CD14-positive monocyte (primary cell): ENCODE measurements around the gene EEF1AKMT1. TPM values are rescaled to one million over a fixed set of nuclear protein-coding genes. Genes with fewer than 3 reads are reported as not detected.
A peak's percentile ranks its signal among the peaks of the same experiment; 100 is the strongest.

ENCODE experiments used
- DNase-seq, 3 donors: peaks; one replicate each; pipeline ENCODE4 v3.0.0-alpha.2; 2011 to 2022
- H2AFZ ChIP-seq: 2 replicates; pipeline ENCODE4 v1.6.0; 2012; ENCODE audit warnings: mild to moderate bottlenecking, low read depth, low read length, inconsistent platforms; ENCODE audit not compliant: insufficient read depth, poor library complexity, severe bottlenecking
- H3K27ac ChIP-seq, 2 donors: 1 replicate in 1 of 2; 2 replicates in 1 of 2; pipeline ENCODE4 v1.5.1; 2012 to 2013; ENCODE audit warnings: low read length in 2 of 2, control low read depth in 1 of 2, inconsistent platforms in 1 of 2, low read depth in 1 of 2, mild to moderate bottlenecking in 1 of 2
- H3K27me3 ChIP-seq, 2 donors: one replicate each; pipeline versions ENCODE4 v1.6.0 to v1.6.1; 2011 to 2013; ENCODE audit warnings: low read length in 2 of 2; ENCODE audit not compliant: control insufficient read depth in 2 of 2, insufficient read depth in 2 of 2
- H3K36me3 ChIP-seq, 2 donors: replicated peaks in 1 of 2; 1 replicate in 1 of 2; 2 replicates in 1 of 2; pipeline versions ENCODE4 v1.5.1 to v1.6.1; 2012 to 2013; ENCODE audit warnings: low read length in 2 of 2, control low read depth in 1 of 2, inconsistent platforms in 1 of 2, mild to moderate bottlenecking in 1 of 2; ENCODE audit not compliant: insufficient read depth in 2 of 2, control insufficient read depth in 1 of 2
- H3K4me1 ChIP-seq, 2 donors: 1 replicate in 1 of 2; 2 replicates in 1 of 2; pipeline versions ENCODE4 v1.5.1 to v1.6.1; 2012 to 2013; ENCODE audit warnings: low read length in 2 of 2, control low read depth in 1 of 2, inconsistent platforms in 1 of 2, mild to moderate bottlenecking in 1 of 2, moderate library complexity in 1 of 2; ENCODE audit not compliant: insufficient read depth in 2 of 2, control insufficient read depth in 1 of 2
- H3K4me2 ChIP-seq: replicated peaks from 2 replicates; pipeline ENCODE3; 2012; ENCODE audit warnings: low read length, moderate library complexity, mild to moderate bottlenecking; ENCODE audit not compliant: poor library complexity, severe bottlenecking; ENCODE audit errors: extremely low read depth
- H3K4me3 ChIP-seq, 3 experiments: fragments of 200-600 bp in 1 of 3; sonication (generic) in 1 of 3; replicated peaks in 1 of 3; 1 replicate in 2 of 3; 2 replicates in 1 of 3; pipeline ENCODE4 v1.5.1; 2011 to 2013; ENCODE audit warnings: low read length in 3 of 3, mild to moderate bottlenecking in 3 of 3, control low read depth in 2 of 3, low read depth in 2 of 3, inconsistent platforms in 1 of 3, moderate library complexity in 1 of 3
- H3K79me2 ChIP-seq: 2 replicates; pipeline ENCODE4 v1.6.0; 2012; ENCODE audit warnings: mild to moderate bottlenecking, control low read depth, inconsistent platforms, low read length, moderate library complexity; ENCODE audit not compliant: insufficient read depth
- H3K9ac ChIP-seq: 2 replicates; pipeline ENCODE4 v1.6.0; 2017; ENCODE audit warnings: low read length, mild to moderate bottlenecking; ENCODE audit not compliant: insufficient read depth, poor library complexity, severe bottlenecking
- H3K9me3 ChIP-seq, 2 donors: replicated peaks in 1 of 2; 1 replicate in 1 of 2; 2 replicates in 1 of 2; pipeline versions ENCODE4 v1.5.1 to v1.6.1; 2012 to 2013; ENCODE audit warnings: low read length in 2 of 2, control low read depth in 1 of 2; ENCODE audit not compliant: control insufficient read depth in 1 of 2, insufficient read depth in 1 of 2
- H4K20me1 ChIP-seq: 2 replicates; pipeline ENCODE4 v1.6.0; 2012; ENCODE audit warnings: mild to moderate bottlenecking, low read length, control low read depth, moderate library complexity; ENCODE audit not compliant: insufficient read depth
- H3K27ac Mint-ChIP-seq, 7 donors: one replicate each; pipeline ENCODE4 v1.8.0; 2020; ENCODE audit warnings: mild to moderate bottlenecking in 7 of 7, mixed read lengths in 7 of 7, moderate library complexity in 6 of 7, inconsistent platforms in 2 of 7
- H3K27me3 Mint-ChIP-seq, 3 donors: one replicate each; pipeline ENCODE4 v1.8.0; 2021 to 2022; ENCODE audit warnings: low read depth in 3 of 3, mild to moderate bottlenecking in 3 of 3, mixed read lengths in 3 of 3, moderate library complexity in 3 of 3, inconsistent platforms in 1 of 3
- H3K36me3 Mint-ChIP-seq, 2 donors: one replicate each; pipeline ENCODE4 v1.8.0; 2020; ENCODE audit warnings: mixed read lengths in 2 of 2, inconsistent platforms in 1 of 2, mild to moderate bottlenecking in 1 of 2
- H3K4me1 Mint-ChIP-seq: one replicate; pipeline ENCODE4 v1.8.0; 2020; ENCODE audit warnings: mild to moderate bottlenecking, mixed read lengths
- H3K4me3 Mint-ChIP-seq, 2 donors: one replicate each; pipeline ENCODE4 v1.8.0; 2020; ENCODE audit warnings: mild to moderate bottlenecking in 2 of 2, mixed read lengths in 2 of 2, moderate library complexity in 1 of 2
- H3K9me3 Mint-ChIP-seq, 7 donors: one replicate each; pipeline ENCODE4 v1.8.0; 2020 to 2022; ENCODE audit warnings: mixed read lengths in 7 of 7, mild to moderate bottlenecking in 6 of 7, moderate library complexity in 6 of 7, inconsistent platforms in 2 of 7
- CTCF ChIP-seq: fragments of 200-600 bp; IDR thresholded peaks from one replicate; pipeline ENCODE4 v1.8.0; 2022; ENCODE audit warnings: antibody characterized with exemption, mild to moderate bottlenecking
- WGBS: methylation state at CpG from one replicate; pipeline ENCODE4 v1.1.5; 2013; ENCODE audit warnings: missing lambda C conversion rate; ENCODE audit not compliant: insufficient coverage; 5-methylcytosine and 5-hydroxymethylcytosine counted together
- intact Hi-C, 2 donors: fragments of 100-400 bp; cut with micrococcal nuclease; formaldehyde crosslinking; loops; one replicate each; pipeline versions ENCODE4 v1.15.0 to v1.15.1; 2023
- polyA plus RNA-seq, 3 donors: library from polyadenylated mRNA; depleted of rRNA in 1 of 3; unstranded in 2 of 3; stranded (reverse) in 1 of 3; fragments of 300-500 nt in 2 of 3; fragments of >200 nt in 1 of 3; fragmentation: Illumina TruSeq in 2 of 3; gene quantifications; 1 replicate in 2 of 3; 2 replicates in 1 of 3; pipeline ENCODE4 v1.2.3, GENCODE V29; 2012 to 2021

Gene EEF1AKMT1
- polyA plus RNA-seq, 3 donors = 1.7 to 4.2 (median 4.2) TPM

DNA sequence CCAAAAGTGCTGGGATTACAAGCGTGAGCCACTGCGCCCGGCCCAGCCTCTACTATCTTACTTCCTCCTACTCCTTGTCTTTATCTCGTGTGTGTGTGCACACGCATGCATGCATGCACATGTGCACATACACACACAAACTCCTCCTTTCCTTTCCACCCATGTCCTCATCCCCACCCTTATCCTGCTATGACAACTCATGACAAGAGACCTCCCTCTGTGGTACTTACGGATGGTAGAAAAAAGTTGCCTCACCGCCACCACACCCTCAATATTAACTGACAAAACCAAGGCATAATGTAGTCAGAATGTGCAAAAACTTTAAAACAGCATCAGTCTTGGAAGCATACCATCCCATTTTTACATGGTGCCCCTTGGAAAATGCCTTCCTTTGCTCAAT is 15.9 kb upstream of the EEF1AKMT1 start:
- DNase-seq = no peak
- H3K9me3 Mint-ChIP-seq = no peaks in the 10 kb centered on the region
- peaks cover 0 to 1% (median 0%) of the 10 kb centered on the region in 3 donors for H3K27me3 Mint-ChIP-seq
- Histone ChIP-seq H3K79me2 (no peaks in the 10 kb centered on the region), H3K9me3 (no peaks in the 10 kb centered on the region), H3K27ac (no peak overlapping the region), H3K9ac (no peak overlapping the region), H3K4me2 (no peak overlapping the region), H2AFZ (no peak overlapping the region), H3K36me3 (peaks cover 31 to 66% of the 10 kb centered on the region in 2 donors), H3K4me3 (no peak overlapping the region), H3K4me1 (no peaks in the 10 kb centered on the region), H4K20me1 (no peaks in the 10 kb centered on the region), H3K27me3 (no peaks in the 10 kb centered on the region)
- peaks cover 46 to 68% of the 10 kb centered on the region in 2 donors for H3K36me3 Mint-ChIP-seq
- H3K4me3 Mint-ChIP-seq = no peak overlapping the region
- H3K27ac Mint-ChIP-seq = peak overlapping the region in 1 of 7 donors; percentile 11
- WGBS = 96% methylated on average over 5 of the region's 7 CpGs
- no peak for TF ChIP-seq CTCF
- intact Hi-C loops = no loop called here
- H3K4me1 Mint-ChIP-seq = peaks cover 4% of the 10 kb centered on the region

GRCh38 chr13:20788312-20788711 is 14.6 kb upstream of the EEF1AKMT1 start:
- no peaks in the 10 kb centered on the region for H3K4me1 ChIP-seq
- Mint-ChIP-seq H3K27me3 (peaks cover 0 to 1% (median 0%) of the 10 kb centered on the region in 3 donors), H3K9me3 (no peaks in the 10 kb centered on the region), H3K27ac (peak overlapping the region in 1 of 7 donors; percentile 20), H3K36me3 (peaks cover 42 to 61% of the 10 kb centered on the region in 2 donors), H3K4me1 (peaks cover 4% of the 10 kb centered on the region), H3K4me3 (no peak overlapping the region)
- no peak for TF ChIP-seq CTCF
- intact Hi-C loops = no loop called here
- DNase-seq = no peak
- H3K4me3 ChIP-seq = no peak overlapping the region
- no CpG with 5 or more reads among the region's 1 CpG for WGBS
- no peaks in the 10 kb centered on the region for H3K27me3 ChIP-seq
- no peaks in the 10 kb centered on the region for H4K20me1 ChIP-seq
- no peak overlapping the region for H3K4me2 ChIP-seq
- no peaks in the 10 kb centered on the region for H3K79me2 ChIP-seq
- peaks cover 30 to 66% of the 10 kb centered on the region in 2 donors for H3K36me3 ChIP-seq
- no peaks in the 10 kb centered on the region for H3K9me3 ChIP-seq
- H3K27ac ChIP-seq = no peak overlapping the region
- no peak overlapping the region for H2AFZ ChIP-seq
- no peak overlapping the region for H3K9ac ChIP-seq
